OCI-LY7 (cell line): ENCODE results near the gene RNF214.

Source experiments
- EZH2phosphoT487 ChIP-seq: fragments of 200-600 bp; sonication (generic); IDR thresholded peaks from 2 replicates; pipeline ENCODE4 v1.6.1; 2018; ENCODE audit warnings: low read depth, borderline replicate concordance, mild to moderate bottlenecking, mixed run types, antibody characterized with exemption, low read length, moderate library complexity, mixed read lengths
- TF ChIP-seq, protein P1 (sequence below): fragments of 200-600 bp; sonication (generic); conservative IDR thresholded peaks from 2 replicates; pipeline ENCODE4 v1.5.1; 2014; ENCODE audit warnings: mild to moderate bottlenecking, antibody characterized with exemption, low read length, moderate library complexity, mixed read lengths

DNA sequence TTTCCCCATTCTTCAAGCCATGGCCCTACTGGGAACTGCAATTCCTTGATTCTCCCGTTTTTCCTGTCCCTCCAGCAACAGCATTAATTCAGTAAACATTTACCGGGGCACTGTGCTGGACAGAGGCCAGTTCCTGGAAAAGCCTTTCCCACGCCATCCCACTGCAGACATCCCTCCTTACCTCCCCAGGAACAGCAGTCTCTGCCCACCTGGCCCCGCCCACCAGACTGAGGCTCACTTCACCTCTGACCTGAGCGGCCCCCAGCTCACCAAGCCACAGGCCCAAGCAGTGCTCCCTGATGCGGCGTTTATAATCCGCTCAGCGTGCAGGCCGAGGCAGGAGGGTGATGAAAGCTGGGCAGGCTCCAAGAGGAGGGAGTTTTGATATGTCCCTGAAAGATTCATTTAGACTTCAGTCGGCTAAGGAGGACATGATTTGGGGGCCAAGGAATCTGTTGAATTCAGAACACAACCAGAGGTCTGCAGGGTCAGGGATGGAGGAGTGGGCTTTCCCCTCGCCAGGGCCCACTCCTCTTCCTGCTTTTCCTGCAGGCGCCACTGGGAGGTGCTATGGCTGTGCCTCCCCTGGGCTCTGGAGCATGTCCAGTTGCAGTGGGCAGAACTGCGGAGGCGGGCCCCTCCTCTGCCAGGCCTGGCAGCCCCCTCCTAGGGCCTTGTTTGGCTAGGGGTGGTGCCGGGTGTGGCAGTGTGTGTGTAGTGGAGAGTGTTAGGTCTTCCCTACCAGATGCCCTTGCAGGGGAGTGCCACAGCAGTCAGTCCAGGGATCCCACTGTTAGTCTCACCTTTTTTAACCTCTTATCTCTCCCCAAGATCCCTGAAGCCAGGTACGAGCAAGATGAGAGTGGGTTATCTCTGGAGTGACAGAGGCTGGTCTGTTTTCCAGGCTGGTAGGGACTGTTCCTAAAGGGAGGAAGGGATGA is 34.7 kb upstream of the RNF214 start:
- TF ChIP-seq, protein P1, sequence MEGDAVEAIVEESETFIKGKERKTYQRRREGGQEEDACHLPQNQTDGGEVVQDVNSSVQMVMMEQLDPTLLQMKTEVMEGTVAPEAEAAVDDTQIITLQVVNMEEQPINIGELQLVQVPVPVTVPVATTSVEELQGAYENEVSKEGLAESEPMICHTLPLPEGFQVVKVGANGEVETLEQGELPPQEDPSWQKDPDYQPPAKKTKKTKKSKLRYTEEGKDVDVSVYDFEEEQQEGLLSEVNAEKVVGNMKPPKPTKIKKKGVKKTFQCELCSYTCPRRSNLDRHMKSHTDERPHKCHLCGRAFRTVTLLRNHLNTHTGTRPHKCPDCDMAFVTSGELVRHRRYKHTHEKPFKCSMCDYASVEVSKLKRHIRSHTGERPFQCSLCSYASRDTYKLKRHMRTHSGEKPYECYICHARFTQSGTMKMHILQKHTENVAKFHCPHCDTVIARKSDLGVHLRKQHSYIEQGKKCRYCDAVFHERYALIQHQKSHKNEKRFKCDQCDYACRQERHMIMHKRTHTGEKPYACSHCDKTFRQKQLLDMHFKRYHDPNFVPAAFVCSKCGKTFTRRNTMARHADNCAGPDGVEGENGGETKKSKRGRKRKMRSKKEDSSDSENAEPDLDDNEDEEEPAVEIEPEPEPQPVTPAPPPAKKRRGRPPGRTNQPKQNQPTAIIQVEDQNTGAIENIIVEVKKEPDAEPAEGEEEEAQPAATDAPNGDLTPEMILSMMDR = peak; percentile 62
- TF ChIP-seq EZH2phosphoT487 = no peak
